ENCODE results near the gene LIF. TPM values are rescaled to one million over a fixed set of nuclear protein-coding genes. Genes with fewer than 3 reads are reported as not detected.
A peak's percentile ranks its signal among the peaks of the same experiment; 100 is the strongest.

LIF gene
- total RNA-seq, 2 experiments from 2014 or later: 0.17 to 0.30 TPM

DNA sequence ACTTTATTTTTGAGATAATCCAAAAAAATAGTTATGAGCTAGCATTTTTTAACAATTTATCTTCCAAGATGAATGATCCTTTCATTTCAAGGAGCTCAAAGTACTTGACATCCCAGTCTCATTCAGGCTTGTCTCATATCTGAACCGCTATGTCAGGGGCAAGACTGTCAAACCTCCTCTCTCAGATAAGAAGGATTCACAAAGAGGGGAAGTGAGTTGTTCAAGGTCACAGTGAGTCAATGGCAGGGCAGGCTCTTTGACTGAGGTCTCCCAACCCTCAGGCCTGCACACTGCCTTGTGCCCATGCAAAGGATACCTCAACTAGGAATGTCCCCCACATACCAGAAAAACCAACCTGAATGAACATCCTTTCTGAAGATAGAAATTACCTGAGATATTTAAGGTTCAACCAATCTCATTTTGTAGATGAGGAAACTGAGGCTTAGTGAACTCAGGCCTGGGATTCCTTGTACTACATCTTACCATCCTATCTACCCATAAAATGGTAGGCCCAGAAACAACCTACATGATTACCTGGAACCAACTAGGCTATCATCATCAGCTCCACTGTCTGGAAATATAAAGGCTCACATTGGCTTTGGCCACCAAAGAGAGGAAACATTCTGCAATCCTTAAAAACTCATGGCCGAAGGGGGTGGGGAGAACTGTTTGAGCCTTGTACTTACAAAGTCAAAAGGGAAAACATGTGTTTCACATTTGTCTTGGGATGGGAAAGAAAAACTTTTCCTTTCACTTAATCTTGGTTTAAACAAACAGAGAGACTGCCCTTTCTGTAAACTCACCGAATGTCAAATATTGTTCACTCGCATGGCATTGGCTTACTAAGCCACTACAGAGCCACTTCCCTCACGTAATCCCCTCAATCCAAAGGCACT, 51.1 kb downstream of the LIF start:
- intact Hi-C loops (cut with DNase I, micrococcal nuclease): no loop called here
- TF ChIP-seq, protein P1, sequence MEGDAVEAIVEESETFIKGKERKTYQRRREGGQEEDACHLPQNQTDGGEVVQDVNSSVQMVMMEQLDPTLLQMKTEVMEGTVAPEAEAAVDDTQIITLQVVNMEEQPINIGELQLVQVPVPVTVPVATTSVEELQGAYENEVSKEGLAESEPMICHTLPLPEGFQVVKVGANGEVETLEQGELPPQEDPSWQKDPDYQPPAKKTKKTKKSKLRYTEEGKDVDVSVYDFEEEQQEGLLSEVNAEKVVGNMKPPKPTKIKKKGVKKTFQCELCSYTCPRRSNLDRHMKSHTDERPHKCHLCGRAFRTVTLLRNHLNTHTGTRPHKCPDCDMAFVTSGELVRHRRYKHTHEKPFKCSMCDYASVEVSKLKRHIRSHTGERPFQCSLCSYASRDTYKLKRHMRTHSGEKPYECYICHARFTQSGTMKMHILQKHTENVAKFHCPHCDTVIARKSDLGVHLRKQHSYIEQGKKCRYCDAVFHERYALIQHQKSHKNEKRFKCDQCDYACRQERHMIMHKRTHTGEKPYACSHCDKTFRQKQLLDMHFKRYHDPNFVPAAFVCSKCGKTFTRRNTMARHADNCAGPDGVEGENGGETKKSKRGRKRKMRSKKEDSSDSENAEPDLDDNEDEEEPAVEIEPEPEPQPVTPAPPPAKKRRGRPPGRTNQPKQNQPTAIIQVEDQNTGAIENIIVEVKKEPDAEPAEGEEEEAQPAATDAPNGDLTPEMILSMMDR (IDR thresholded peaks at IDR 0.05): no peak
- peak overlapping the region; percentile 73 for H3K27ac Mint-ChIP-seq
- no peak for ATAC-seq (ENCODE audit: poor library complexity)
- peaks cover 67% of the 10 kb centered on the region for H3K4me1 Mint-ChIP-seq (ENCODE audit: low read depth)
- POLR2A ChIA-PET: interaction anchor here (1.4 kb wide), 1 partner anchor 26 kb away, joined by 3 read pairs; no protein-coding TSS in a partner anchor
- no peaks in the 10 kb centered on the region for H3K36me3 ChIP-seq (ENCODE audit: insufficient read depth, low read length)
- H3K27me3 Mint-ChIP-seq: no peaks in the 10 kb centered on the region
- no peak overlapping the region for H3K4me3 Mint-ChIP-seq
- H3K4me1 ChIP-seq (ENCODE audit: insufficient read depth, low read length): peaks cover 36% of the 10 kb centered on the region
- no peak overlapping the region for H3K4me3 ChIP-seq (ENCODE audit: low read length)
- no peaks in the 10 kb centered on the region for H3K9me3 Mint-ChIP-seq
- peak overlapping the region in 1 of 2 donors; percentile 60 for H3K27ac ChIP-seq (ENCODE audit: low read depth in 1 of 2, low read length in 2 of 2)
- CTCF ChIA-PET: interaction anchor here (0.7 to 1.0 kb wide), 2 partner anchors 90 to 724 kb away, joined by 3 read pairs; no protein-coding TSS in a partner anchor
- DNase-seq: peak in 2 of 14 experiments; percentile 39 to 44
- H3K36me3 Mint-ChIP-seq (ENCODE audit: low read depth): no peaks in the 10 kb centered on the region
- no peaks in the 10 kb centered on the region for H3K9me3 ChIP-seq (ENCODE audit: control insufficient read depth in 1 of 2, insufficient read depth in 1 of 2, low read length in 2 of 2)
- H3K27me3 ChIP-seq (ENCODE audit: control insufficient read depth in 1 of 2, insufficient read depth in 2 of 2, low read length in 2 of 2): no peaks in the 10 kb centered on the region

- no peaks in the 10 kb centered on the region for H3K9me3 ChIP-seq (ENCODE audit: control insufficient read depth in 1 of 2, insufficient read depth in 1 of 2, low read length in 2 of 2)
- Mint-ChIP-seq H3K4me1 (ENCODE audit: low read depth) (peaks cover 73% of the 10 kb centered on the region), H3K4me3 (no peak overlapping the region), H3K27me3 (no peaks in the 10 kb centered on the region), H3K27ac (no peak overlapping the region), H3K9me3 (no peaks in the 10 kb centered on the region), H3K36me3 (ENCODE audit: low read depth) (no peaks in the 10 kb centered on the region)
- peak in 1 of 14 experiments; percentile 22 for DNase-seq
- no peak overlapping the region for H3K27ac ChIP-seq (ENCODE audit: low read depth in 1 of 2, low read length in 2 of 2)
- POLR2A ChIA-PET: no interaction called here
- H3K4me1 ChIP-seq (ENCODE audit: insufficient read depth, low read length): peaks cover 47% of the 10 kb centered on the region
- TF ChIP-seq, protein P1 (IDR thresholded peaks at IDR 0.05): no peak
- CTCF ChIA-PET: no interaction called here
- H3K36me3 ChIP-seq (ENCODE audit: insufficient read depth, low read length): no peaks in the 10 kb centered on the region
- ATAC-seq (ENCODE audit: poor library complexity): no peak
- no peak overlapping the region for H3K4me3 ChIP-seq (ENCODE audit: low read length)
- no peaks in the 10 kb centered on the region for H3K27me3 ChIP-seq (ENCODE audit: control insufficient read depth in 1 of 2, insufficient read depth in 2 of 2, low read length in 2 of 2)
- intact Hi-C loops (cut with DNase I, micrococcal nuclease): no loop called here
These were observed 53.4 kb downstream of the LIF start for GRCh38 chr22:30193031-30193775.

GRCh38 chr22:30192427-30192826, 54.1 kb downstream of the LIF start:
- ATAC-seq (ENCODE audit: poor library complexity): no peak
- ChIA-PET CTCF (no interaction called here), POLR2A (no interaction called here)
- H3K4me3 Mint-ChIP-seq: no peak overlapping the region
- Histone ChIP-seq H3K36me3 (ENCODE audit: insufficient read depth, low read length) (no peaks in the 10 kb centered on the region), H3K27me3 (ENCODE audit: control insufficient read depth in 1 of 2, insufficient read depth in 2 of 2, low read length in 2 of 2) (no peaks in the 10 kb centered on the region), H3K27ac (ENCODE audit: low read depth in 1 of 2, low read length in 2 of 2) (no peak overlapping the region), H3K4me3 (ENCODE audit: low read length) (no peak overlapping the region), H3K9me3 (ENCODE audit: control insufficient read depth in 1 of 2, insufficient read depth in 1 of 2, low read length in 2 of 2) (no peaks in the 10 kb centered on the region), H3K4me1 (ENCODE audit: insufficient read depth, low read length) (peaks cover 50% of the 10 kb centered on the region)
- peaks cover 79% of the 10 kb centered on the region for H3K4me1 Mint-ChIP-seq (ENCODE audit: low read depth)
- no peak overlapping the region for H3K27ac Mint-ChIP-seq
- DNase-seq: peak in 1 of 14 experiments; percentile 33
- TF ChIP-seq, protein P1 (IDR thresholded peaks at IDR 0.05): no peak
- no peaks in the 10 kb centered on the region for H3K36me3 Mint-ChIP-seq (ENCODE audit: low read depth)
- H3K27me3 Mint-ChIP-seq: no peaks in the 10 kb centered on the region
- intact Hi-C loops (cut with DNase I, micrococcal nuclease): no loop called here
- no peaks in the 10 kb centered on the region for H3K9me3 Mint-ChIP-seq

Measured in CD4-positive, alpha-beta T cell (primary cell).